GM18861 (cell line): Measurements from ENCODE around the gene APOBEC3C.
"Not testable (repeated sequence)": the region's sequence is repeated elsewhere in the genome, so short reads cannot be mapped to it uniquely, and the experiment has no call there.

Source experiments
- ATAC-seq: cut with Tn5 transposase; IDR thresholded peaks from one replicate; pipeline ENCODE4 v1.9.1; 2021; ENCODE audit not compliant: unreplicated experiment

The APOBEC3C gene

DNA sequence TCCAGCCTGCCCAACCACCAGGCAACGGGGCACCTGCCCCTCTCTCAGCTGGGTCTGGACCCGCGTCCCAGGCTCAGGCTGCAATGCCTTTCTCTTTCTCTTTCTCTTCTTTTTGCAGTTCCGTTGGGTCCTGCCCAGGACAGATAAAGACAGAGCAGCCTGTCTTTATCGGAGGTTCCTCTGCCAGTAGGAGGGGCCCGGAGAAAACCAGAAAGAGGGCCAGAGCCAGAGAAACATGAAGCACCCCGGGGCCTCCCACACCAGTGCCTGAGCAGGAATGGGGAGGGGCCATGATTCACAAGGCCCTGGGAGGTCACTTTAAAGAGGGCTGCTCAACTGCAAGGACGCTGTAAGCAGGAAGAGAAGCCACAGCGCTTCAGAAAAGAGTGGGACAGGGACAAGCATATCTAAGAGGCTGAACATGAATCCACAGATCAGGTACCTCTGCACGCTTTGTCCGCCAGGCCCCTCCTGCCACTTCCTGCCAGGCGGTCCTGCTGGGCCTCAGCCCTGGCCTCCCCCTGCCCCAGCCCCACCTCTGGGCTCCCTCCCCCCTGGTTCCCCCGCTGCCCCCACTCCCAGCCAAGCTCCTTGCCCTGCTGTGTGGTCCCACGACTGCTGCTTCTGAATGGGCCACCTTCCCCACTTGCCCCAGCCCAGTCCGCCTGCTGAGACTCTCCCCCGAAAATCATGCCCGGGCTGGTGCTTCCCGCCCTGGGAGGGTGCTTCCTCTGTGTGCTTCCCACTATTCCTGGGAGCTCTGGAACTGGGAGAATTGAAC is at the start of gene APOBEC3C:
Gene APOBEC3C, plus strand, starts transcription at position 316 of the 781 bp plus-strand sequence. Its CDS starts 106 bp downstream, at position 422.
- peak; percentile 70 for ATAC-seq

DNA sequence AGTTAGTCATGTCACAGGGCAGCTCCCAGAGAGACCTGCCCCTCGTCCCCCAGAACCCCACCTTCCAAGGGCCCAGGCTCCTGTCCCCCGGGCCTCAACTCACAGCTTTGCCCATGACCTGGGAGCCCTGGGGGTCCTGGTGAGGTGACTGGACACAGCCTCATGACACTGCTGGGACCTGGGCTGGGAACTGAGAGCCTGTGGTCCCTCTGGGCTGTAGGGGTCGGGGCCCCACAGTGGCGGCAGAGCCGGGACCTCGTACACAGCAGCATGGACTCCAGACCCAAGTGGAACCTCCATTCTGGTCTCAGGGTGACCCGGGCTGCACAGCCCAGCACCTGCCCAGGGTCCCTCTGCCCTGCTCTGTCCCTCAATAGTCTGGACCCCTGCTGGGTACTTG is 49.8 kb upstream of the APOBEC3C start:
- ATAC-seq = no peak

DNA sequence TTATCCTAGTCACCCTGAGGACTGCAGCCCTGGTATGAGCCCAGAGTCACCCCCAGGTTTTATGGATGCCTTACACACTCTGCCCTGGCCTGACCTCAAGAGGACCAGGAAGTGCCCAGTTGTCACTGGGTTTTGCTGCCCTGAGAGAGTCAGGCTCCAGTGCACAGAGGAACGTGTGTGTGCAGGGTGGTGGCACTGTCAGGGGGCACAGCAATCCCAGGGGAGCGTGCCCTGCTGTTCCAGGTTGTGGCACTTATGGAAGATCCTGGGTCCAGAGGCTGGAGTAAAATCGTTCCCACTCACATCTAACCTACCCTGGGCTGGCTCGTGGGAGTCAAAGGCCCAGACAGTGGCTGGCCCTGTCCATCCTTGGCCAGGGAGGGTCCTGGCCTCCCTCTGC is 49.1 kb upstream of the APOBEC3C start:
- no peak for ATAC-seq

DNA sequence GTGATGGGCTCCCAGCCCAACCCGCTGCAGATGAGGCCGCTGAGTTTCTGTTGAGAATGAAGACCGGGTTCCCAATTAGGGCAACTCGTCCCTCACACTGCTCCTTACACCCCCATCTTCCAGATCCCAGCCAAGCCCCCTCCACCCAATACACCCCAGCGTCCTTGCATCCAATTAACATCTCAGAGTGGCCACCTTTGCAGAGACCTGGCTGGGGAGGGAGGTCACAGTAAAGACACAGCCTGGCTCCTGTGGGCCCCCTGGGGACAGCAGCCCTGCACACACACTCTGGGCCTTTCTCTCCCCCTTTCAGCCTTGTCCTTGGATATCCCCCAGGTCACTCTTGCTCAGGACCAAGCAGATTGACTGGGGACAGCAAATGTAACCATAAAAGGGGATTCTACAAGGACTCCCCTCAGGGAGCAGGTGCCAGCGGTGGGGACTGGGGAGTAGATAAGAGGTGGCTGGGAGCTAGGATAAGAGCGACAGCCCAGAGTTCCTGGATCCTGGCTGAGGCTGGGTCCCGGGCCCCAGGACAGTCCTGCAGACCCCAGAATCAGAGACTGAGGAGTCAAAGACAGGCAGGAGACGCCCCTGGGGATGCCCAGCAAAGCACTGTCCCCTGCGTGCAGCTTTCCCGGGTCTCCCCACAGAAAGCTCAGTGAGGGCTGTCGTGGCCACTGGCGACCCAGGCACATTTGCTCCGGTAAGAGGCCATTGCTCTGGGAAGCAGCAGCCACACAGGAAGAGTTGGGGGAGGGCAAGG is 48.3 kb upstream of the APOBEC3C start:
- no peak for ATAC-seq

GRCh38 chr22:38966380-38966702 is 47.7 kb upstream of the APOBEC3C start:
- no peak for ATAC-seq

DNA sequence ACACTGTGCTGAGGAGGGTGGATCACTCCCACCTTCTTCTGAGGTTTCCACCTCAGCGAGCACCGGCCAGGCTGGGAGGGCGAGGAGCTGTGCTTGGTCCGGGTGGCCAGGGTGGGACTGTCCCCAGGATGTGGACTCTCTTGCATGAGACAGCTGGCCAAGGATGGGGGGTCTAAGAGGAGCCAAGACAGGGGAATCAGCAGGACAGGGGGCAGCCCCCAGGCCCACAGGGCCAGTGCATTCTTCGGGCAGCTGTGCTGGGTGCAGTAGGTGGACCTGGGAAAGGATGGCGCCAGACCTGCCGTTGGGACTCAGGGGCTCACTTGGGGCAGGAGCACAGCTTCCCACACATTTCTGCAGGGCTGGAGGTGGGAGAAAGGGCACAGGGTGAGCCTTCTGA is 47.1 kb upstream of the APOBEC3C start:
- ATAC-seq = no peak

DNA sequence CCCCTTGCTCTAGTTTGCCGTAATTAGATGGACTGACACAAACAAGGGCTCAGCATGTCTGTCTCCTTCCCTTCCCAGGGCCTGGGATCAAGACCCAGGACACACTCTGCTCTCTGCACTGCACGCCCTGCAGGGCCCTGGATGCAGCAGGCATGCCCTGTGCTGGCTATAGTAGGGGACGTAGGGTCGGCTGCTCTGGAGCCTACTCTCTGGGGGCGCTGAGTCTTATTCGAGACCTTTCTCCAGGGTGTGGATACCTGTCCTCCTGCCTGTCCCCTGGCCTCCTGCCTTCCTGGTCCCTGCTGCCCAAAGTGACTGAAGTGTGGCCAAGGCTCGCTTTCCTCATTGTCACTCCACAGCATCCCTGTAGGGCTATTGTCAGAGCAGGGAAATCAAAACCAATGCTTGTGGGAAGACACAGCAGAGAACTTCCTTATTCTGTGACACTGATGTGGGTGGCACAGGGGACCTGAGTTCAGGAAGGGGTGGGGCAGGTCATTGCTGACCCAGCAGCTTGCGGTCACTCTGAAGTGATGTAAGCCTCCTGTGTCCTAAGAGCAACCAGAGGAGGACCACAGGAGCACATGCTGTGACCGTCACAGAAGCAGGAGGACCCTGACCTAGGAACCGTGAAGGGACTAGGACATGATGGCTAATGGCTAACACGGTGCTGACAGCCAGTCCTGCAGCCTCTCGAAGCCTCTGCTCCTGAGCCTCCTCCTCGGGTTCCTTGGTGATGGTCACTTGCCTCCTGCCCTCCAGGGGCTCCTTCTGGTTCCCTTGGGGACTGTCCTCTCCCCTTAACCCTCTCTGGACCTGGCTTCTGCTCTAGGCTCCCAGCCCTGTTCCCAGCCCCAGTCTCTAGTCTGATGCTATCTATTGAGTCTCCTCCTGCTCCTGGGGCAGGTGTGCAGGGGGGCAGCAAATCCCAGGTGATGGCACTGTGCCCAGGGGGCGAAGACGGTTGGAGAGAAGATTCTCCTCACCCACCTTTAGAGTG is 46.3 kb upstream of the APOBEC3C start:
- ATAC-seq = no peak

- no peak for ATAC-seq
Observed at GRCh38 chr22:38968801-38969200, 45.3 kb upstream of the APOBEC3C start.

- ATAC-seq = no peak
Observed at GRCh38 chr22:38970551-38970950, 43.5 kb upstream of the APOBEC3C start.

DNA sequence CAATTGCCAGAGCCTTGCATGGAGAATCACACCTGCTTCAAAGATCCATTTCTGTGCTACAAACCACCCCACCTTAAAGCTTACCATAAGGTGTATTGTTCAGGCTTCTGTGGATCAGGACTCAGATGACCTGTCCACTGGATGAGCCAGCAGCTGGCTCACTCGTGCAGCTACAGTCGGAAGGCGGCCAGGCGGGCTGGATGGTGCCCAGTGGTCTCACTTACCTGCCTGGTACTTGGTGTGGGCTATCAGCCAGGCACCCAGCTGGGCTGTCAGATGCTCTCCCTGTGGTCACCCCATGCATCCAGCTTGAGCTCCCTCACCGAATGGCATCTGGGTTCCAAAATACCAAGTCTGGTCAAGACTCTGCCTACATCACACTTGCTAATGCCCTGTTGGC is 42.9 kb upstream of the APOBEC3C start:
- no peak for ATAC-seq

DNA sequence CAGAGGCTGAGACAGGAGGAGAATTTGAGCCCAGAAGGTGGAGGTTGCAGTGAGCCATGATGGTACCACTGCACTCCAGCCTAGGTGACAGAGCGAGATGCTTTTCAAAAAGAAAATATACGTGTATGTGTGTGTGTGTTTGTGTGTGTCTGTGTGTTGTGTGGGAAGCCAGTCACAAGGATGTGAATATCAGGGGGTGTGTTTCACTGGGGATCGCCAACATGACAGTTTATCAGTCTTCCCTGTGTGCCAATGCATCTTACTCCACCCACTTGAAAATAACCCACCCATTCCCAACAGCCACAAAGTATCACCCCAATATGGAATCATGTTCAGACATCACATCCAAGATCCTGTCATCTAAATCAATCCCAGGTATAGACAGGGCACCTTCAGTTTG is 42.3 kb upstream of the APOBEC3C start:
- ATAC-seq = no peak

DNA sequence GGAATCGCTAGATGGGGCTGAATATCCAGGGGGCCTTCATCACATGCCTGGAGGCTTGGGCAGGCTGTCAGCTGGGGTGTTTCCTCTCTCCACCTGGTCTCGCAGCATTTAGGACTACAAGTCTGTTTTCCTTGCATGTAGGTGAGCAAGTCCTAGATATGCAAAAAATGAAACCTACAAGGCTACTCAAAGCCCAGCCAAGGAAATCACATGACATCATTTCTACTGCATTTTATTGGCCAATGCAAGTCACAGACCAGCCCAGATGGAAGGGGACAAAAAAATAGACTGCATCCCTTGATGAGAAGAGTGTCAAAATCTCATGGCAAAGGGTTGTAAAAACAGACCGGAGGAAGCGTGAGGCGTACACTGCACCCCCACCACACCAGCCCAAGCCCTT is 41.5 kb upstream of the APOBEC3C start:
- ATAC-seq = no peak

- ATAC-seq = no peak
Observed at GRCh38 chr22:38973289-38974169, 40.5 kb upstream of the APOBEC3C start.

- ATAC-seq = no peak
Observed at GRCh38 chr22:38974170-38974825, 39.8 kb upstream of the APOBEC3C start.

- ATAC-seq = no peak
Observed at GRCh38 chr22:38974826-38975175, 39.3 kb upstream of the APOBEC3C start.

- not testable (repeated sequence) for ATAC-seq
Observed at GRCh38 chr22:38977289-38977688, 36.8 kb upstream of the APOBEC3C start.

DNA sequence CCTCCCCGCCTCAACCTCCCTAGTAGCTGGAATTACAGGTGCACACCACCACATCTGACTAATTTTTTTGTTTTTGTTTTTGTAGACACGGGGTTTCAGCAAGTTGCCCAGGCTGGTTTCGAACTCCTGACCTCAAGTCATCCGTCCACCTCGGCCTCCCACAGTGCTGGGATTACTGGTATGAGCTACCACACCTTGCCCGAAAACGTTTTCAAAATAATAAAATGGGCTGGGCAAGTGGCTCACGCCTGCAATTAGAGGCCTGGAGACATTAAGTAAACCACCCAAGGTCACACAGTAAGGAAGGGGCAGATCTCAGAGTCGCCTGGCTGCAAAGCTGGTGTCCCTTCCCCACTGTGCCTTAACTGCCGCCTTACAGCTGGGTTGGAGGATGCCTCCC is 33.5 kb upstream of the APOBEC3C start:
- not testable (repeated sequence) for ATAC-seq

GRCh38 chr22:38981005-38981991 is 32.8 kb upstream of the APOBEC3C start:
- ATAC-seq = no peak
